H1 (cell line): Measurements from ENCODE around the gene PVALB. TPM values are rescaled to one million over a fixed set of nuclear protein-coding genes. Genes with fewer than 3 reads are reported as not detected.

ENCODE experiments used
- CTCF ChIA-PET: fragments of 300-600 bp; sonication (Branson Sonifier 250); formaldehyde crosslinking; loops from one replicate; lab custom pipeline; 2021; ENCODE audit not compliant: partially characterized antibody; lab: Charles Lee
- POLR2A ChIA-PET: fragments of 300-600 bp; sonication (Branson Sonifier 250); formaldehyde crosslinking; loops from one replicate; lab custom pipeline; 2021; ENCODE audit warnings: inconsistent platforms; ENCODE audit not compliant: partially characterized antibody; lab: Charles Lee
- DNase-seq, 2 experiments: peaks; one replicate each; pipeline versions ENCODE4 v3.0.0 to v3.0.0-alpha.2; 2010 to 2022; ENCODE audit warnings: low spot score in 2 of 2, low read depth in 1 of 2, mixed read lengths in 1 of 2
- FAIRE-seq: peaks from 2 replicates; lab custom pipeline; 2011; peaks lifted over from hg19 to GRCh38; lab: Jason Lieb, UNC
- H2AFZ ChIP-seq: 2 replicates; pipeline ENCODE4 v1.8.1; 2012; ENCODE audit warnings: low read length, inconsistent platforms
- H2AK5ac ChIP-seq: 2 replicates; pipeline ENCODE4 v1.6.1; 2013; ENCODE audit warnings: low read depth, low read length
- H2BK120ac ChIP-seq: replicated peaks from 2 replicates; pipeline ENCODE3; 2013; ENCODE audit warnings: low read depth, low read length, inconsistent platforms
- H2BK12ac ChIP-seq: 2 replicates; pipeline ENCODE4 v1.6.1; 2013; ENCODE audit warnings: low read depth, low read length
- H2BK15ac ChIP-seq: 2 replicates; pipeline ENCODE4 v1.6.1; 2013; ENCODE audit warnings: low read length
- H2BK20ac ChIP-seq: 2 replicates; pipeline ENCODE4 v1.6.1; 2013; ENCODE audit warnings: low read length
- H2BK5ac ChIP-seq: 2 replicates; pipeline ENCODE4 v1.6.1; 2013; ENCODE audit warnings: low read depth, low read length
- H3K14ac ChIP-seq: 2 replicates; pipeline ENCODE4 v1.6.1; 2013; ENCODE audit warnings: inconsistent platforms; ENCODE audit not compliant: insufficient read length
- H3K18ac ChIP-seq: 2 replicates; pipeline ENCODE4 v1.6.1; 2013; ENCODE audit warnings: low read length; ENCODE audit errors: extremely low read depth
- H3K23ac ChIP-seq: 2 replicates; pipeline ENCODE4 v1.6.1; 2013; ENCODE audit warnings: inconsistent platforms; ENCODE audit not compliant: insufficient read length
- H3K23me2 ChIP-seq: 2 replicates; pipeline ENCODE4 v1.6.1; 2013; ENCODE audit warnings: low read depth, low read length
- H3K27ac ChIP-seq: 2 replicates; pipeline ENCODE4 v1.6.1; 2011; ENCODE audit warnings: low read depth, low read length, inconsistent platforms
- H3K27me3 ChIP-seq, 4 experiments: replicated peaks in 1 of 4; 1 replicate in 1 of 4; 2 replicates in 3 of 4; pipeline versions ENCODE4 v1.6.1 to v1.8.1; 2011 to 2013; ENCODE audit warnings: low read length in 3 of 4, mild to moderate bottlenecking in 3 of 4, inconsistent platforms in 2 of 4, mixed read lengths in 2 of 4, moderate library complexity in 1 of 4; ENCODE audit not compliant: control insufficient read depth in 3 of 4, insufficient read depth in 3 of 4; ENCODE audit errors: extremely low read depth in 1 of 4
- H3K36me3 ChIP-seq, 4 experiments: 2 replicates each; pipeline versions ENCODE4 v1.6.1 to v1.8.1; 2011 to 2013; ENCODE audit warnings: mild to moderate bottlenecking in 4 of 4, low read length in 3 of 4, moderate library complexity in 2 of 4, control low read depth in 1 of 4, inconsistent platforms in 1 of 4; ENCODE audit not compliant: insufficient read depth in 4 of 4, control insufficient read depth in 2 of 4
- H3K4ac ChIP-seq: replicated peaks from 2 replicates; pipeline ENCODE3; 2013; ENCODE audit warnings: low read length, low read depth, mixed read lengths, inconsistent platforms; ENCODE audit not compliant: insufficient read length
- H3K4me1 ChIP-seq, 4 experiments: replicated peaks in 1 of 4; 1 replicate in 1 of 4; 2 replicates in 3 of 4; pipeline versions ENCODE4 v1.6.1 to v1.8.1; 2011 to 2013; ENCODE audit warnings: low read length in 3 of 4, inconsistent platforms in 2 of 4, mixed read lengths in 1 of 4; ENCODE audit not compliant: insufficient read depth in 4 of 4, control insufficient read depth in 3 of 4
- H3K4me2 ChIP-seq, 2 experiments: 2 replicates each; pipeline versions ENCODE4 v1.6.1 to v1.8.1; 2011 to 2013; ENCODE audit warnings: low read depth in 2 of 2, low read length in 2 of 2, control low read depth in 1 of 2, inconsistent platforms in 1 of 2, mild to moderate bottlenecking in 1 of 2; ENCODE audit not compliant: insufficient read depth in 1 of 2
- H3K4me3 ChIP-seq, 4 experiments: fragments of 200-600, 300-600 bp in 1 of 4; sonication (generic), shearing (Covaris generic), sonication (Bioruptor Twin) in 1 of 4; 2 replicates each; pipeline versions ENCODE4 v1.5.1 to v1.8.1; 2011 to 2016; ENCODE audit warnings: low read length in 4 of 4, low read depth in 3 of 4, control low read depth in 2 of 4, inconsistent platforms in 2 of 4, mild to moderate bottlenecking in 2 of 4, mixed read lengths in 1 of 4, moderate library complexity in 1 of 4; ENCODE audit not compliant: insufficient read depth in 2 of 4; ENCODE audit errors: extremely low read depth in 1 of 4
- H3K56ac ChIP-seq: replicated peaks from 2 replicates; pipeline ENCODE3; 2013; ENCODE audit warnings: low read depth, mild to moderate bottlenecking, mixed read lengths, low read length, inconsistent platforms; ENCODE audit not compliant: insufficient read length
- H3K79me1 ChIP-seq: 2 replicates; pipeline ENCODE4 v1.6.1; 2013; ENCODE audit warnings: low read depth, low read length, control low read depth
- H3K79me2 ChIP-seq, 2 experiments: 2 replicates each; pipeline versions ENCODE4 v1.6.1 to v1.8.1; 2012 to 2013; ENCODE audit warnings: low read length in 2 of 2, mild to moderate bottlenecking in 2 of 2, inconsistent platforms in 1 of 2; ENCODE audit not compliant: insufficient read depth in 2 of 2, control insufficient read depth in 1 of 2
- H3K9ac ChIP-seq, 4 experiments: replicated peaks in 1 of 4; 1 replicate in 1 of 4; 2 replicates in 3 of 4; pipeline versions ENCODE4 v1.6.1 to v1.8.1; 2011 to 2013; ENCODE audit warnings: low read depth in 3 of 4, low read length in 3 of 4, control low read depth in 2 of 4, mild to moderate bottlenecking in 2 of 4, moderate library complexity in 2 of 4, inconsistent platforms in 1 of 4; ENCODE audit errors: extremely low read depth in 1 of 4
- H3K9me3 ChIP-seq, 2 experiments: 2 replicates each; pipeline versions ENCODE4 v1.6.1 to v1.8.1; 2012 to 2013; ENCODE audit warnings: mild to moderate bottlenecking in 2 of 2, moderate library complexity in 2 of 2, control low read depth in 1 of 2, inconsistent platforms in 1 of 2, low read depth in 1 of 2, low read length in 1 of 2, mixed read lengths in 1 of 2; ENCODE audit not compliant: insufficient read depth in 2 of 2
- H4K20me1 ChIP-seq, 2 experiments: replicated peaks in 1 of 2; 2 replicates each; pipeline versions ENCODE3 to v1.8.1; 2011 to 2013; ENCODE audit warnings: inconsistent platforms in 2 of 2, low read length in 2 of 2, mild to moderate bottlenecking in 1 of 2; ENCODE audit not compliant: insufficient read depth in 2 of 2, control insufficient read depth in 1 of 2
- H4K5ac ChIP-seq: 2 replicates; pipeline ENCODE4 v1.6.1; 2013; ENCODE audit warnings: low read length, low read depth, mixed read lengths, inconsistent platforms; ENCODE audit not compliant: insufficient read length
- H4K8ac ChIP-seq: 2 replicates; pipeline ENCODE4 v1.8.0; 2013; ENCODE audit warnings: mild to moderate bottlenecking, moderate library complexity, low read length, inconsistent platforms; ENCODE audit not compliant: insufficient read depth; ENCODE audit errors: extremely low read depth
- H4K91ac ChIP-seq: replicated peaks from 2 replicates; pipeline ENCODE3; 2013; ENCODE audit warnings: low read length, mixed read lengths, inconsistent platforms; ENCODE audit not compliant: insufficient read length
- SAP30 ChIP-seq: fragments of 300-600 bp; sonication (generic); IDR thresholded peaks from 2 replicates; pipeline ENCODE4 v1.7.1; 2012; ENCODE audit warnings: low read length, moderate library complexity, mild to moderate bottlenecking, inconsistent platforms; ENCODE audit not compliant: insufficient read depth, insufficient replicate concordance
- TAF1 ChIP-seq: IDR thresholded peaks from 2 replicates; pipeline ENCODE4 v1.6.1; 2011; ENCODE audit warnings: mild to moderate bottlenecking, low read depth, low read length
- WGBS, 2 experiments: shearing (Covaris generic) in 1 of 2; methylation state at CpG; one replicate each; pipeline versions ENCODE4 v1.1.6 to v1.1.7; 2013 to 2015; ENCODE audit warnings: low lambda C conversion rate in 2 of 2, mixed read lengths in 2 of 2, inconsistent platforms in 1 of 2, low coverage in 1 of 2, missing lambda C conversion rate in 1 of 2; ENCODE audit not compliant: insufficient replicate concordance in 2 of 2, insufficient coverage in 1 of 2, insufficient read length in 1 of 2; ENCODE audit errors: extremely low coverage in 1 of 2, missing lambda C conversion rate in 1 of 2; 5-methylcytosine and 5-hydroxymethylcytosine counted together
- polyA plus RNA-seq, 7 experiments: library from polyadenylated mRNA; depleted of rRNA in 3 of 7; stranded (reverse) in 5 of 7; unstranded in 2 of 7; fragments of >200 nt in 5 of 7; fragments of 200-250 nt in 2 of 7; gene quantifications; 1 replicate in 5 of 7; 2 replicates in 1 of 7; 4 replicates in 1 of 7; pipeline versions ENCODE4 v1.2.1 to v1.2.3, GENCODE V29; 2011 to 2013; ENCODE audit warnings: missing spikeins in 2 of 7, mixed read lengths in 2 of 7
- total RNA-seq: library from RNA; stranded (reverse); fragmentation: NEBNext Ultra II Directional; extraction: Animal tissue kit (Norgen Biotek cat#: 25700); gene quantifications from 2 replicates; pipeline ENCODE4 v1.2.1, GENCODE V29; 2021

PVALB gene
- total and polyA plus RNA-seq, 2 of the 8 experiments (the other 6 are each of a cell fraction or from before 2014, with no cell fraction given) = 1.7 to 5.4 TPM

GRCh38 chr22:36764641-36765040 lies 52.2 kb downstream of the PVALB start:
- ChIA-PET POLR2A (no interaction called here), CTCF (interaction anchor here (1.1 to 2.5 kb wide), 3 partner anchors 9 to 91 kb away, joined by 3 to 7 read pairs (median 4); no protein-coding TSS in a partner anchor)
- Histone ChIP-seq H3K14ac (no peak overlapping the region), H2BK12ac (no peak overlapping the region), H3K23ac (no peak overlapping the region), H4K8ac (no peak overlapping the region), H3K4ac (no peak overlapping the region), H3K27me3 (no peaks in the 10 kb centered on the region), H3K9ac (no peak overlapping the region), H3K56ac (no peak overlapping the region), H4K91ac (no peak overlapping the region), H2BK120ac (no peak overlapping the region), H4K5ac (no peak overlapping the region), H3K79me2 (no peaks in the 10 kb centered on the region), H3K4me3 (no peak overlapping the region), H4K20me1 (no peaks in the 10 kb centered on the region), H3K18ac (no peak overlapping the region), H3K27ac (no peak overlapping the region), H3K4me2 (no peak overlapping the region), H2BK20ac (no peak overlapping the region), H3K79me1 (no peaks in the 10 kb centered on the region), H3K23me2 (no peaks in the 10 kb centered on the region), H3K36me3 (peaks cover 3 to 20% (median 11%) of the 10 kb centered on the region in 4 experiments; a peak in 5 of 8 replicates), H2AFZ (no peak overlapping the region), H2BK15ac (no peak overlapping the region), H3K4me1 (no peaks in the 10 kb centered on the region), H2BK5ac (no peak overlapping the region), H3K9me3 (no peaks in the 10 kb centered on the region), H2AK5ac (no peak overlapping the region)
- FAIRE-seq (no peak), DNase-seq (no peak)
- no peak for TF ChIP-seq TAF1
- no peak for TF ChIP-seq SAP30
- 86% methylated on average over 6 of the region's 6 CpGs; no CpG with 5 or more reads in 1 of the 2 experiments for WGBS, 2 experiments
